Measurements from ENCODE around the gene ANKRD9. TPM values are rescaled to one million over a fixed set of nuclear protein-coding genes. Genes with fewer than 3 reads are reported as not detected.

Gene ANKRD9
- total and polyA plus RNA-seq, 2 experiments from 2014 or later, result 17.3 to 95.9 TPM

- no peak for TF ChIP-seq ZNF331 (CRISPR knock-in tag; IDR thresholded peaks at IDR 0.05; ENCODE audit: low read depth)
- TF ChIP-seq NANOG (IDR thresholded peaks at IDR 0.05; ENCODE audit: borderline replicate concordance), result no peak
- no peak for TF ChIP-seq STAT1 (IDR thresholded peaks at IDR 0.05; ENCODE audit: unreplicated experiment)
- no peak for TF ChIP-seq JUNB (IDR thresholded peaks at IDR 0.05; ENCODE audit: unreplicated experiment)
- TF ChIP-seq CREB1 (CRISPR knock-in tag; IDR thresholded peaks at IDR 0.05; ENCODE audit: low read depth), result no peak
- no peak for TF ChIP-seq ETS1 (IDR thresholded peaks at IDR 0.05)
- TF ChIP-seq EZH2 (IDR thresholded peaks at IDR 0.05; ENCODE audit: low read depth, unreplicated experiment), result no peak
- TF ChIP-seq POLR2AphosphoS5 (IDR thresholded peaks at IDR 0.05; ENCODE audit: low read depth), result no peak
Measured at GRCh38 chr14:102493585-102493984, 16.0 kb downstream of the ANKRD9 start (continued).

GRCh38 chr14:102493096-102493495 lies 16.5 kb downstream of the ANKRD9 start:
- H3K27ac Mint-ChIP-seq, result no peak overlapping the region
- Histone ChIP-seq H2AFZ (no peak overlapping the region), H3K27ac (ENCODE audit: low read depth) (no peak overlapping the region), H3K4me2 (no peak overlapping the region), H3K36me3 (ENCODE audit: insufficient read depth) (no peaks in the 10 kb centered on the region), H3K4me3 (no peak overlapping the region), H4K20me1 (replicated peaks; ENCODE audit: insufficient read depth) (no peaks in the 10 kb centered on the region), H3K4me1 (ENCODE audit: insufficient read depth) (no peaks in the 10 kb centered on the region), H3K27me3 (ENCODE audit: insufficient read depth) (no peaks in the 10 kb centered on the region), H3K79me2 (replicated peaks; ENCODE audit: insufficient read depth) (no peaks in the 10 kb centered on the region), H3F3A (replicated peaks; ENCODE audit: low read depth) (0 out of 2 replicates have a peak, but pooled peaks cover 4% of the 10 kb centered on the region), H3K9me2 (ENCODE audit: insufficient read depth) (no peaks in the 10 kb centered on the region)
- no peak overlapping the region for H3K4me3 Mint-ChIP-seq
- DNase-seq (ENCODE audit: low spot score) (no peak), ATAC-seq (no peak)
- TF ChIP-seq ZNF114 (CRISPR knock-in tag; IDR thresholded peaks at IDR 0.05) (no peak), ETS1 (IDR thresholded peaks at IDR 0.05) (no peak), ZNF331 (CRISPR knock-in tag; IDR thresholded peaks at IDR 0.05; ENCODE audit: low read depth) (no peak), EZH2 (IDR thresholded peaks at IDR 0.05; ENCODE audit: low read depth, unreplicated experiment) (no peak), JUNB (IDR thresholded peaks at IDR 0.05; ENCODE audit: unreplicated experiment) (no peak), CREB1 (CRISPR knock-in tag; IDR thresholded peaks at IDR 0.05; ENCODE audit: low read depth) (no peak)
- TF ChIP-seq, protein P1, sequence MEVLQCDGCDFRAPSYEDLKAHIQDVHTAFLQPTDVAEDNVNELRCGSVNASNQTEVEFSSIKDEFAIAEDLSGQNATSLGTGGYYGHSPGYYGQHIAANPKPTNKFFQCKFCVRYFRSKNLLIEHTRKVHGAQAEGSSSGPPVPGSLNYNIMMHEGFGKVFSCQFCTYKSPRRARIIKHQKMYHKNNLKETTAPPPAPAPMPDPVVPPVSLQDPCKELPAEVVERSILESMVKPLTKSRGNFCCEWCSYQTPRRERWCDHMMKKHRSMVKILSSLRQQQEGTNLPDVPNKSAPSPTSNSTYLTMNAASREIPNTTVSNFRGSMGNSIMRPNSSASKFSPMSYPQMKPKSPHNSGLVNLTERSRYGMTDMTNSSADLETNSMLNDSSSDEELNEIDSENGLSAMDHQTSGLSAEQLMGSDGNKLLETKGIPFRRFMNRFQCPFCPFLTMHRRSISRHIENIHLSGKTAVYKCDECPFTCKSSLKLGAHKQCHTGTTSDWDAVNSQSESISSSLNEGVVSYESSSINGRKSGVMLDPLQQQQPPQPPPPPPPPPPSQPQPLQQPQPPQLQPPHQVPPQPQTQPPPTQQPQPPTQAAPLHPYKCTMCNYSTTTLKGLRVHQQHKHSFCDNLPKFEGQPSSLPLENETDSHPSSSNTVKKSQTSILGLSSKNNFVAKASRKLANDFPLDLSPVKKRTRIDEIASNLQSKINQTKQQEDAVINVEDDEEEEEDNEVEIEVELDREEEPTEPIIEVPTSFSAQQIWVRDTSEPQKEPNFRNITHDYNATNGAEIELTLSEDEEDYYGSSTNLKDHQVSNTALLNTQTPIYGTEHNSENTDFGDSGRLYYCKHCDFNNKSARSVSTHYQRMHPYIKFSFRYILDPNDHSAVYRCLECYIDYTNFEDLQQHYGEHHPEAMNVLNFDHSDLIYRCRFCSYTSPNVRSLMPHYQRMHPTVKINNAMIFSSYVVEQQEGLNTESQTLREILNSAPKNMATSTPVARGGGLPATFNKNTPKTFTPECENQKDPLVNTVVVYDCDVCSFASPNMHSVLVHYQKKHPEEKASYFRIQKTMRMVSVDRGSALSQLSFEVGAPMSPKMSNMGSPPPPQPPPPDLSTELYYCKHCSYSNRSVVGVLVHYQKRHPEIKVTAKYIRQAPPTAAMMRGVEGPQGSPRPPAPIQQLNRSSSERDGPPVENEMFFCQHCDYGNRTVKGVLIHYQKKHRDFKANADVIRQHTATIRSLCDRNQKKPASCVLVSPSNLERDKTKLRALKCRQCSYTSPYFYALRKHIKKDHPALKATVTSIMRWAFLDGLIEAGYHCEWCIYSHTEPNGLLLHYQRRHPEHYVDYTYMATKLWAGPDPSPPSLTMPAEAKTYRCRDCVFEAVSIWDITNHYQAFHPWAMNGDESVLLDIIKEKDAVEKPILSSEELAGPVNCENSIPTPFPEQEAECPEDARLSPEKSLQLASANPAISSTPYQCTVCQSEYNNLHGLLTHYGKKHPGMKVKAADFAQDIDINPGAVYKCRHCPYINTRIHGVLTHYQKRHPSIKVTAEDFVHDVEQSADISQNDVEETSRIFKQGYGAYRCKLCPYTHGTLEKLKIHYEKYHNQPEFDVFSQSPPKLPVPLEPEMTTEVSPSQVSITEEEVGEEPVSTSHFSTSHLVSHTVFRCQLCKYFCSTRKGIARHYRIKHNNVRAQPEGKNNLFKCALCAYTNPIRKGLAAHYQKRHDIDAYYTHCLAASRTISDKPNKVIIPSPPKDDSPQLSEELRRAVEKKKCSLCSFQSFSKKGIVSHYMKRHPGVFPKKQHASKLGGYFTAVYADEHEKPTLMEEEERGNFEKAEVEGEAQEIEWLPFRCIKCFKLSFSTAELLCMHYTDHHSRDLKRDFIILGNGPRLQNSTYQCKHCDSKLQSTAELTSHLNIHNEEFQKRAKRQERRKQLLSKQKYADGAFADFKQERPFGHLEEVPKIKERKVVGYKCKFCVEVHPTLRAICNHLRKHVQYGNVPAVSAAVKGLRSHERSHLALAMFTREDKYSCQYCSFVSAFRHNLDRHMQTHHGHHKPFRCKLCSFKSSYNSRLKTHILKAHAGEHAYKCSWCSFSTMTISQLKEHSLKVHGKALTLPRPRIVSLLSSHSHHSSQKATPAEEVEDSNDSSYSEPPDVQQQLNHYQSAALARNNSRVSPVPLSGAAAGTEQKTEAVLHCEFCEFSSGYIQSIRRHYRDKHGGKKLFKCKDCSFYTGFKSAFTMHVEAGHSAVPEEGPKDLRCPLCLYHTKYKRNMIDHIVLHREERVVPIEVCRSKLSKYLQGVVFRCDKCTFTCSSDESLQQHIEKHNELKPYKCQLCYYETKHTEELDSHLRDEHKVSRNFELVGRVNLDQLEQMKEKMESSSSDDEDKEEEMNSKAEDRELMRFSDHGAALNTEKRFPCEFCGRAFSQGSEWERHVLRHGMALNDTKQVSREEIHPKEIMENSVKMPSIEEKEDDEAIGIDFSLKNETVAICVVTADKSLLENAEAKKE (CRISPR knock-in tag; IDR thresholded peaks at IDR 0.05), result no peak
- TF ChIP-seq, protein P2, sequence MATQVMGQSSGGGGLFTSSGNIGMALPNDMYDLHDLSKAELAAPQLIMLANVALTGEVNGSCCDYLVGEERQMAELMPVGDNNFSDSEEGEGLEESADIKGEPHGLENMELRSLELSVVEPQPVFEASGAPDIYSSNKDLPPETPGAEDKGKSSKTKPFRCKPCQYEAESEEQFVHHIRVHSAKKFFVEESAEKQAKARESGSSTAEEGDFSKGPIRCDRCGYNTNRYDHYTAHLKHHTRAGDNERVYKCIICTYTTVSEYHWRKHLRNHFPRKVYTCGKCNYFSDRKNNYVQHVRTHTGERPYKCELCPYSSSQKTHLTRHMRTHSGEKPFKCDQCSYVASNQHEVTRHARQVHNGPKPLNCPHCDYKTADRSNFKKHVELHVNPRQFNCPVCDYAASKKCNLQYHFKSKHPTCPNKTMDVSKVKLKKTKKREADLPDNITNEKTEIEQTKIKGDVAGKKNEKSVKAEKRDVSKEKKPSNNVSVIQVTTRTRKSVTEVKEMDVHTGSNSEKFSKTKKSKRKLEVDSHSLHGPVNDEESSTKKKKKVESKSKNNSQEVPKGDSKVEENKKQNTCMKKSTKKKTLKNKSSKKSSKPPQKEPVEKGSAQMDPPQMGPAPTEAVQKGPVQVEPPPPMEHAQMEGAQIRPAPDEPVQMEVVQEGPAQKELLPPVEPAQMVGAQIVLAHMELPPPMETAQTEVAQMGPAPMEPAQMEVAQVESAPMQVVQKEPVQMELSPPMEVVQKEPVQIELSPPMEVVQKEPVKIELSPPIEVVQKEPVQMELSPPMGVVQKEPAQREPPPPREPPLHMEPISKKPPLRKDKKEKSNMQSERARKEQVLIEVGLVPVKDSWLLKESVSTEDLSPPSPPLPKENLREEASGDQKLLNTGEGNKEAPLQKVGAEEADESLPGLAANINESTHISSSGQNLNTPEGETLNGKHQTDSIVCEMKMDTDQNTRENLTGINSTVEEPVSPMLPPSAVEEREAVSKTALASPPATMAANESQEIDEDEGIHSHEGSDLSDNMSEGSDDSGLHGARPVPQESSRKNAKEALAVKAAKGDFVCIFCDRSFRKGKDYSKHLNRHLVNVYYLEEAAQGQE (IDR thresholded peaks at IDR 0.05; ENCODE audit: unreplicated experiment), result no peak
- no peaks in the 10 kb centered on the region for H3K36me3 Mint-ChIP-seq (ENCODE audit: low read depth)
- H3K9me3 Mint-ChIP-seq, result no peaks in the 10 kb centered on the region; the same call in 2 of the 3 replicates
- no peaks in the 10 kb centered on the region; the same call in 2 of the 3 replicates for H3K4me1 Mint-ChIP-seq
- H3K27me3 Mint-ChIP-seq (ENCODE audit: insufficient read depth, low read depth, poor library complexity), result peaks cover 16% of the 10 kb centered on the region

All from GM23338 (cell line).